C4-2B (cell line): ENCODE data around the gene ELANE.
"Not testable (repeated sequence)": the region's sequence is repeated elsewhere in the genome, so short reads cannot be mapped to it uniquely, and the experiment has no call there.

Experiments used
- H3K27ac ChIP-seq: fragments of 450-650 bp; 2 replicates; pipeline ENCODE4 v1.5.1; 2017
- ZFX ChIP-seq: fragments of 450-650 bp; IDR thresholded peaks from 2 replicates; pipeline ENCODE4 v1.6.1; 2017
- TF ChIP-seq, protein P1 (sequence below): fragments of 450-650 bp; conservative IDR thresholded peaks from 2 replicates; pipeline ENCODE4 v1.5.1; 2017; ENCODE audit warnings: mild to moderate bottlenecking

The ELANE gene

DNA sequence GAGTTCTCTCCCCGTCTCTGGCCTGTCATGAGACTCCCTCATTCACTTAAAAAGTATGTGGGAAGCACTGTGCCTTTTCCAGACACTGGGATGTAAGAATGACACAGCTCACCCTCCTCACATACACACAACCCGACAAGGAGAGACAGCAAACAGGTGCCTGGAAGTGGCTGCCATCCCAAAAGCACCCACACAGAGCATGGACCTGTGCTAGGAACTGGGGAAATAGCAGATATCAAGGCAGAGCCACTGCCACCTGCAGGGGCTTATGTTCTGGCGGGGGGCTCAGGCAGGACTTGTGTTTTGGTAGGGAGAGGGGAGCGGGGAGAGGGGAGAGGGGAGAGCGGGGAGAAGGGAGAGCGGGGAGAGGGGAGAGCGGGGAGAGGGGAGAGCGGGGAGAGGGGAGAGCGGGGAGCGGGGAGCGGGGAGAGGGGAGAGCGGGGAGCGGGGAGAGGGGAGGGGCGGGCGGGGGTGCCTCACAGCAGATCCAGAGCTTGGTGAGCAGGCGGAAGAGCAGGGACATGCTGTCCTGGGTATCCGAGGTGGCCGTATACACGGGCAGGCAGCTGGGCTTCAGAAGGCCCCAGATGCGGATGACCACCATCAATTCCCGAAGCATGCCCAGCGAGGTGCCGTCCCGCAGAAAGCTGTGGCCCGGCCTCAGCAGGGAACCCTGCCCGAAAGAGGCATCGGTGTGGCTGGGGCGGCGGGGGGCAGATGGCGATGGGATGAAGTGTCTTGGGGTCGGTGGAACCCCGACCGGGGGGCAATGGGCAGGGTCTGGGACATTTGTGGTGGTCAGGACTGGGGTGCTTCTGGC lies 19.6 kb downstream of the ELANE start:
- peak overlapping the region; percentile 6 for H3K27ac ChIP-seq
- TF ChIP-seq ZFX = no peak
- TF ChIP-seq, protein P1, sequence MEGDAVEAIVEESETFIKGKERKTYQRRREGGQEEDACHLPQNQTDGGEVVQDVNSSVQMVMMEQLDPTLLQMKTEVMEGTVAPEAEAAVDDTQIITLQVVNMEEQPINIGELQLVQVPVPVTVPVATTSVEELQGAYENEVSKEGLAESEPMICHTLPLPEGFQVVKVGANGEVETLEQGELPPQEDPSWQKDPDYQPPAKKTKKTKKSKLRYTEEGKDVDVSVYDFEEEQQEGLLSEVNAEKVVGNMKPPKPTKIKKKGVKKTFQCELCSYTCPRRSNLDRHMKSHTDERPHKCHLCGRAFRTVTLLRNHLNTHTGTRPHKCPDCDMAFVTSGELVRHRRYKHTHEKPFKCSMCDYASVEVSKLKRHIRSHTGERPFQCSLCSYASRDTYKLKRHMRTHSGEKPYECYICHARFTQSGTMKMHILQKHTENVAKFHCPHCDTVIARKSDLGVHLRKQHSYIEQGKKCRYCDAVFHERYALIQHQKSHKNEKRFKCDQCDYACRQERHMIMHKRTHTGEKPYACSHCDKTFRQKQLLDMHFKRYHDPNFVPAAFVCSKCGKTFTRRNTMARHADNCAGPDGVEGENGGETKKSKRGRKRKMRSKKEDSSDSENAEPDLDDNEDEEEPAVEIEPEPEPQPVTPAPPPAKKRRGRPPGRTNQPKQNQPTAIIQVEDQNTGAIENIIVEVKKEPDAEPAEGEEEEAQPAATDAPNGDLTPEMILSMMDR = no peak

DNA sequence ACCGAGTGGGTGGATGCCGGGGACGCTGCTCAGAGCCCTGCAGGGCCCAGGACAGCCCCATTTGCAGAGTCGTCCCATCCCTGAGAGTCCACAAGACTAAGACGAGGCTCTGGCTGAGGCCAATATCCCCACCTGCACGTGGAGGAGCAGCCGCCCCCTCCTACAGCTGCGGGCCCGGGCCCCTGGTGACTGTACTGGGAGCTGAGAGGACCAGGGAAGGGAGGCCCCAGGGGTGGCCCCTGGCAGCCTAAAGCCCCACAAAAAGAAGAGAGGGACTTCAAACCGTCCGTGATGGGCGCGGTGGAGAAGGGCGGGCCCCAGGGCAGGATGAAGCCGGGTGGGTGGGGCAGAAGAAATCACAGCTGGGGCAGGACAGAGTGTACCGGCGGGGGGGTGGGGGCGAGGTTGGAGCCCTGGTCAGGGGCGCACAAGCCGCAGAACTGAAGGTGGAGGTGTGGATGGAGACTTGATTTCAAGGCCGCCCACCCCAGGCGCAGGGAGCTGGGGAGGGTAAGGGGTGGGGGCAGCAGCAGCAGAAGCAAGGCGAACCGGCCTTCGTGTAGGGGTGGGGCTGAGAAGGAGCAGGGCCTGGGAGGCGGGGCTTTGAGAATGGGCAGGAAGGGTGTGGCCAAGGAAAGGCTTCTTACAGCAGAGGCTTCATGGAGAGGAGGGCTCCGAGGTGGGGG lies 20.3 kb downstream of the ELANE start:
- no peak for TF ChIP-seq ZFX
- TF ChIP-seq, protein P1 = no peak
- peak overlapping the region; percentile 6 for H3K27ac ChIP-seq

DNA sequence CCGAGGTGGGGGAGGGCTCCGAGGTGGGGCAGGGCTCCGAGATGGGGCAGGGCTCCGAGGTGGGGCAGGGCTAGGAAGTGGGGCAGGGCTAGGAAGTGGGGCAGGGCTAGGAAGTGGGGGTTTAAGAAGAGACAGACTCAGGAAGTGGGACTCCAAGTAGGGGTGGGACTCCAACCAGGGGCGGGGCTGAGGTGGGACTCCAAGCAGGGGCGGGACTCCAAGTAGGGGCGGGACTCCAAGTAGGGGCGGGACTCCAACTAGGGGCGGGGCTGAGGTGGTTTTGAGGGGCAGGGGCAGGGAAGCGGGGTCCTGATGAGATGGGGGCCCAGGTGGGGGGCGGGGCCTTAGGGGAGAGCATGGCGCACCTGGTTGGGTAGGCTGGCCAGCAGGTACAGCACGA lies 21.0 kb downstream of the ELANE start:
- H3K27ac ChIP-seq = no peak overlapping the region
- TF ChIP-seq, protein P1 = no peak
- no peak for TF ChIP-seq ZFX

DNA sequence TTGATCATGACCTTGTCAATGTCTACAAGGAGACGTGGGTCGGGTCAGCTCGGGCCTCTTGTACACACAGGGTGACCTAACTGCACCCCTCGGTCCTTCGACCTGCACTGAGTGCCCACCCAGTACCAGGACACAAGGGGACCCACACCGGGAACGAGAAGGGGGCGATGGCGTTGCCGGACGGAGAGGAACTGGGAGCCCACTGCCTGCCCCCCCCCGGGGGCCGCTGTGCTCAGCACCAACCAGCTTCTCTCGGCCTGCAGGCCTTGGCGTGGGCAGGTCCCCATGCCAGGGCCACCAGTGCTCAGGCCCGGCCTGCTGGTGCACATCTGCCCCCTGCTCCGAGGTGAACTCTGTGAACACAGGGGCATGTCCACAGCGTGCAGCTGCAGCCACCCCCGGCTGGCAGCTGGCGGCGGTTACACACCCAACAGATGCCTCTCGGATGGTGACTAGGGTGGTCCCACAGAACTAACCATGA lies 21.5 kb downstream of the ELANE start:
- no peak overlapping the region for H3K27ac ChIP-seq
- TF ChIP-seq, protein P1 = no peak
- TF ChIP-seq ZFX = no peak

DNA sequence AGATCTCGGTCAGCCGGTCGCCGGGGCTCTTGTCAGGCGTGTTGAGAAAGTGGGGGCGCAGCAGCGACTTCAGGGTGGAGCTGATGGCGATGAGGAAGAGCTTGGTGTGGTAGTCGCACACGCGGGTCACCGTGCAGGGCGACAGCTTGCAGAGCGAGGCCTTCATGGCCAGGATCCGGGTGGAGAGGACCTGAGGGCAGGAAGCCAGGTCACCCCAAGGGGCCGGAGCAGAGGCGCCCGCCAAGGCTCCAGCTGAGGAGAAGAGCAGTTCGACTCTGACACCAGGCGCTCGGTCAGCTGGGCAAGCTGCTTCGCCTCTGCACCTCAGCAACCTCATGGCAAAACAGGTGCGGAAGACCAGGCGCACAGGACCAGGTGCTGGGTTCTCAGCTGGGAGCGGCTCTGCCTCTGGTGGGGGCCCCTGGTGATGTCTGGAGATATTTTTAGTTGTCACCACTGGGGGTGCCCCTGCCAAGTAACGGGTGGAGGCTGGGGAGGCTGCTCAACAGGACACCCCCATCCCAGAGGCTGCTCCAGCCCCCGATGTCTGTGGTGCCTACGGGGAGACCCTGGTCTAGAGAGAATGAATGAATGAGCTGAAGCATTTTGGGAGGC lies 23.3 kb downstream of the ELANE start:
- no peak for TF ChIP-seq ZFX
- TF ChIP-seq, protein P1 = no peak
- H3K27ac ChIP-seq = no peak overlapping the region

DNA sequence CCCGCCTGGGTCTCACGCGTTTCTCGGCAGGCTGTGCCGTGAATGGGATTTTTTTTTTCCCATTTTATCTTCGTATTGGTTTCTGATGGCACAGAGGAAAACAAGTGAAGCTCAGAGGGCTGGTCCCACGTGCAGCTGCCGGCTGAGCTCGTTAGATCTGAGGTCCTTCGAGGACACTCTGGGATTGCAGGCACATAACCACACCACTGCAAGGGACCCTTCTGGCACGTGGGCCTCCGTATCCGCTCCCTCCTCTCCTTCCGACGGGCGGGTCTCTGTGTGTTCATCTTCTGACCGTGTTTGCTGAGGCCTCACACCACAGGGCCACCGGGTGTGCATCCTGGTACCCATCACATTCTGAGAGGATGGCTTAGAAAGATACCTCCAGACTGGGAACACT lies 24.0 kb downstream of the ELANE start:
- no peak overlapping the region for H3K27ac ChIP-seq
- TF ChIP-seq ZFX = no peak
- TF ChIP-seq, protein P1 = no peak

DNA sequence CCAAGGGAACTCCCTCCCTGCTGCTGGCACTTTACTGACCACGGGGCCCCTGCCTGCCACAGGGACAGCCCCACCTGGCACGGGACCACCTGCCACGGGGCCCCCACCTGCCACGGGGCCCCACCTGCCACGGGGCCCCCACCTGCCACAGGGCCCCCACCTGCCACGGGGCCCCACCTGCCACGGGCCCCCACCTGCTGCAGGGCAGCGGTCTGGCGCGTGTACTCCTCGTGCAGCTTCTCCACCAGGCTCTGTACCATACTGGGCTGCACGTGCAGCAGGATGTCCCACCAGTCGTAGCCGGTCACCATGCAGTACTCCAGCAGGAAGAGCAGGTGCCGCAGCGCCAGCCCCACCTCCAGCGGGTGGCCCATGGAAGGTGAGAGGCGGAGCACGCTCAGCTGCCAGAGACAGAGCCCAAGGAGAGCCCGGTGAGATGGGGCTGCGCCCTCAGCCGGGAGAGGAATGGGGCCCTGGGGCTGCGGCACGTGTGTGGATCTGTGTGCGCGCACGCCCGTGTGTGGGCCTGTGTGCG lies 24.7 kb downstream of the ELANE start:
- TF ChIP-seq, protein P1 = no peak
- no peak for TF ChIP-seq ZFX
- H3K27ac ChIP-seq = no peak overlapping the region

DNA sequence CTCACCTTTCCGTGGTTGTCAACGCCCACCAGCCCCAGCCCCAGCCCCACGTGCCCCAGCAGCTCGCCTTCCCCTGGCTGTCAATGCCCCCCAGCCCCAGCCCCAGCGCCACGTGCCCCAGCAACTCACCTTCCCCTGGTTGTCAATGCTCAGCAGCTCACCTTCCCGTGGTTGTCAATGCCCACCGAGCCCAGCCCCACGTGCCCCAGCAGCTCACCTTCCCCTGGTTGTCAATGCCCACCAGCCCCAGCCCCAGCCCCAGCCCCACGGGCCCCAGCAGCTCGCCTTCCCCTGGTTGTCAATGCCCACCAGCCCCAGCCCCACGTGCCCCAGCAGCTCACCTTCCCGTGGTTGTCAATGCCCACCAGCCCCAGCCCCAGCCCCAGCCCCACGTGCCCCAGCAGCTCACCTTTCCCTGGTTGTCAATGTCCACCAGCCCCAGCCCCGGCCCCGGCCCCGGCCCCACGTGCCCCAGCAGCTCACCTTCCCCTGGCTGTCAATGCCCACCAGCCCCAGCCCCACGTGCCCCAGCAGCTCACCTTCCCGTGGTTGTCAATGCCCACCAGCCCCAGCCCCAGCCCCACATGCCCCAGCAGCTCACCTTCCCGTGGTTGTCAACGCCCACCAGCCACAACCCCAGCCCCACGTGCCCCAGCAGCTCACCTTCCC lies 26.0 kb downstream of the ELANE start:
- not testable (repeated sequence) for H3K27ac ChIP-seq

DNA sequence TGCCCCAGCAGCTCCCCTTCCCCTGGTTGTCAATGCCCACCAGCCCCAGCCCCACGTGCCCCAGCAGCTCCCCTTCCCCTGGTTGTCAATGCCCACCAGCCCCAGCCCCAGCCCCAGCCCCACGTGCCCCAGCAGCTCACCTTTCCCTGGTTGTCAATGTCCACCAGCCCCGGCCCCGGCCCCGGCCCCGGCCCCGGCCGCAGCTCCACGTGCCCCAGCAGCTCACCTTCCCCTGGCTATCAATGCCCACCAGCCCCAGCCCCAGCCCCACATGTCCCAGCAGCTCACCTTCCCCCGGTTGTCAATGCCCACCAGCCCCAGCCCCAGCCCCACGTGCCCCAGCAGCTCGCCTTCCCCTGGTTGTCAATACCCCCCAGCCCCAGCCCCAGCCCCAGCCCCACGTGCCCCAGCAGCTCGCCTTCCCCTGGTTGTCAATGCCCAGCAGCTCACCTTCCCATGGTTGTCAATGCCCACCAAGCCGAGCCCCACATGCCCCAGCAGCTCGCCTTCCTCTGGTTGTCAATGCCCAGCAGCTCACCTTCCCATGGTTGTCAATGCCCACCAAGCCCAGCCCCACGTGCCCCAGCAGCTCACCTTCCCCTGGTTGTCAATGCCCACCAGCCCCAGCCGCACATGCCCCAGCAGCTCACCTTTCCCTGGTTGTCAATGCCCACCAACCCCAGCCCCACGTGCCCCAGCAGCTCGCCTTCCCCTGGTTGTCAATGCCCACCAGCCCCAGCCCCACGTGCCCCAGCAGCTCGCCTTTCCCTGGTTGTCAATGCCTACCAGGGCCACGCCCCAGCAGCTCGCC lies 26.9 kb downstream of the ELANE start:
- H3K27ac ChIP-seq = not testable (repeated sequence)
